ENCODE measurements around the gene IGSF21. TPM values are rescaled to one million over a fixed set of nuclear protein-coding genes. Genes with fewer than 3 reads are reported as not detected.
"Not testable (repeated sequence)": the region's sequence is repeated elsewhere in the genome, so short reads cannot be mapped to it uniquely, and the experiment has no call there.

IGSF21 gene
- total RNA-seq, 1 donor from 2014 or later, result 0.35 TPM

DNA sequence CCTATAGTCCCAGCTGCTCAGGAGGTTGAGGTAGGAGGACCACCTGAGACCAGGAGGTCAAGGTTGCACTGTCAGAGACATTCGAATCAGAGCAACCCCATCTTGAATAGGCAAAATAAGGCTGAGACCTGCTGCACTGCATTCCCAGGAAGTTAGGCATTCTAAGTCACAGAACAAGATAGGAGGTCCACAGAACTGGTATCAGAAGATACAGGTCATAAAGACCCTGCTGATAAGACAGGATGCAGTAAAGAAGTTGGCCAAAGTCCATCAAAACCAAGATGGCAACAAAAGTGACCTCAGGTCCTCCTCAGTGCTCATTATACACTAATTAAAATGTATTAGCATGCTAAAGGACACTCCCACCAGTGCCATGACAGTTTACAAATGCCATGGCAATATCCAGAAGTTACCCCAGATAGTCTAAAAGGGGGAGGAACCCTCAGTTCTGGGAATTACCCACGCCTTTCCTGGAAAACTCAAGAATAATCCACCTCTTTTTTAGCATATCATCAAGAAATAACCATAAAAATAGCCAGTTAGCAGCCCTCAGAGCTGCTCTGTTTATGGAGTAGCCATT is 307.9 kb downstream of the IGSF21 start:
- Mint-ChIP-seq H3K9me3 (no peaks in the 10 kb centered on the region), H3K4me1 (no peaks in the 10 kb centered on the region), H3K27ac (ENCODE audit: unreplicated experiment) (no peak overlapping the region), H3K27me3 (ENCODE audit: low read depth) (peaks cover 39% of the 10 kb centered on the region), H3K4me3 (no peak overlapping the region), H3K36me3 (ENCODE audit: low read depth) (no peaks in the 10 kb centered on the region)
- no peak for TF ChIP-seq CTCF (conservative IDR thresholded peaks at IDR 0.05)
- no peak for DNase-seq (ENCODE audit: low read depth, low spot score)

DNA sequence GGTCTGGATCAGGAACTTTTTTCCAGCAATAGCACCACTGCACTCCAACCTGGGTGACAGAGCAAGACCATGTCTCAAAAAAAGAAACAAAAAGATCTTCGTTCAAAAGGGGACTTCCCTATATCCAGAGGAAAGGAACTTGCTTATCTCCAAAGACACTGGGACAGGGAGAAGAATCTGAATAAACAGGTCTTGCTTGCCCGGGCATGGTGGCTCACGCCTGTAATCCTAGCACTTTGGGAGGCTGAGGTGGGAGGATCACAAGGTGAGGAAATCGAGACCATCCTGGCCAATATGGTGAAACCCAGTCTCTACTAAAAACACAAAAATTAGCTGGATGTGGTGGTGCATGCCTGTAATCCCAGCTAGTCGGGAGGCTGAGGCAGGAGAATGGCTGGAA is 308.5 kb downstream of the IGSF21 start:
- not testable (repeated sequence) for DNase-seq (ENCODE audit: low read depth, low spot score); H3K36me3 Mint-ChIP-seq (ENCODE audit: low read depth); H3K9me3 Mint-ChIP-seq; H3K27ac Mint-ChIP-seq (ENCODE audit: unreplicated experiment); H3K4me1 Mint-ChIP-seq; H3K4me3 Mint-ChIP-seq
- peaks cover 40% of the 10 kb centered on the region for H3K27me3 Mint-ChIP-seq (ENCODE audit: low read depth)

DNA sequence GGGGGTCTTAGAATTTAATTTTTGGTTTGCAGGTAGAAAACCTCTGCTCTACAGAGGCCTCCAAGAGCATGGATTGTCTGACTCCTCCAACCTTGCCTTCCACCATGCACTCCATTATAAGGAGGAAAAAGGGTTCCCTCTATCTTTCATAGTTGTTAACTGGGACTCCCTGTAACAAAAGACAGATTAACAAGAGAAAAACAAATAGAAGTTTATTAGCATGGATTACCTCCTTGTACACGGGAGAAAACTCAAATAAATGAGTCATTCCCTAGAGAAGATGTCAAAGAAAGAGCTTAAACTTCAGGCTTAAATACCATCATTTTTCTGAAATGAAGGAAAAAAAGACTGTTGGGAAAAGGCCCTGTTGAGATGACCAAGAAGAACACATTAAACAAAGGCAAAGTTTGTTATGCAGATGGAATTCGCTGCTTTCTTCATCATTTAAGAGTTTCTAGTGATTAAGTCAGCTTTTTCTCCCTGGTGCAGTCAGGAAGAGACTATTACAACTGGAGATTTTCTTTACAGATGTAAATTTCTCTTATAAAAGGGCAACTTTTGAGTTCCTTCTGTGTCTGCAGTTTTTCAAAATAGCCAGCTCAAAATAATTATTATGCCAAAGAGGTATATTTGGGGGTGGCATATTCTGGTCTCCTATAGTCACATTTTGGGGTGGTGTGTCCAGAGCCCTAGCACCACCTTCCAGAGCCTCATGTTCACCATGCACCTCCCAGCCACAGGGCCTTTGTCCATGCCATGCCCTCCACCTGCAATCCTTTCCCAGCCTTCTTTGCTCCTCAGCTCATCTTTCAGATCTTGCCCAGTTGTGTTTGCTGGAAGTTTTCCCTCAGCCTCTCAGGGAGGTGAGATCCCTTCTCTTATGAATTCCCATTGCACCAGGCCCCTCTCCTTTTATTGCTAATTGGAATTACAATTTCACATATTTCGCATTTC is 310.0 kb downstream of the IGSF21 start:
- H3K9me3 Mint-ChIP-seq, result no peaks in the 10 kb centered on the region
- no peaks in the 10 kb centered on the region for H3K4me1 Mint-ChIP-seq
- peaks cover 42% of the 10 kb centered on the region for H3K27me3 Mint-ChIP-seq (ENCODE audit: low read depth)
- no peak for TF ChIP-seq CTCF (conservative IDR thresholded peaks at IDR 0.05)
- no peak overlapping the region for H3K27ac Mint-ChIP-seq (ENCODE audit: unreplicated experiment)
- H3K36me3 Mint-ChIP-seq (ENCODE audit: low read depth), result no peaks in the 10 kb centered on the region
- no peak for DNase-seq (ENCODE audit: low read depth, low spot score)
- no peak overlapping the region for H3K4me3 Mint-ChIP-seq

DNA sequence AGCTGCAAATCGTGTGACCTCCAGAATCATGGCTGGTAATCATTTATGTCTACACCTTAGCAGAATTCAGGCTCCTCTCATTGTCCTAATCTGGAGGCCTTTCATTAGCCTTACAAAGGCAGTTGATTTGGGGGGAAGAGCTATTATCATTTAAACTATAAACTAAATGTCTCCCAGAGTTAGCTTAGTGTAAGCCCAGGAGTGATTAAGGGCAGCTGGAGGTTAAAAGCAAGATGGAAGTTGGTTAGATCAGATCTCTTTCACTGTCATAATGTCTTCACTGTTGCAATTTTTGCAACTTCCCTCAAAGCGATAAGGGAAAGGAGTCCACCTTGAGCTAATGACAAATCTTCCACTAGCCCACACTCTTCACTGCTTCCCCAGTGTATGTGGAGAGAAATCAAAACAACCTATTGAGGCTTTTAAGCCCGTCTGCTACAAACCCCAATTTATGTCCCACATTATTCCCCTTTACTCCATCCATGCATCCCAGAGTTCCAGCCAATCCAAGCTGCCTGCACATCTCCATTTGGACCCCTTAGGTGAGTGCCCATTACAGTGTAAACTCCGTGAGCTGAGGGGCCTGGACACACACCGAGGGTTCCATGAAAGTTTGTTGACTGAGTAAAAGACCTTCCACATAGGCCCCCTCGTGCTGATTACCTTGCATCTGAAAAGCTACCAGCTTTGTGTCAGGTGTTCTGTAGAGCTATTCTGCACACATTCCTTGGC is 311.7 kb downstream of the IGSF21 start:
- Mint-ChIP-seq H3K27ac (ENCODE audit: unreplicated experiment) (no peak overlapping the region), H3K4me1 (no peaks in the 10 kb centered on the region), H3K9me3 (no peaks in the 10 kb centered on the region), H3K27me3 (ENCODE audit: low read depth) (peaks cover 38% of the 10 kb centered on the region), H3K36me3 (ENCODE audit: low read depth) (no peaks in the 10 kb centered on the region), H3K4me3 (no peak overlapping the region)
- no peak for TF ChIP-seq CTCF (conservative IDR thresholded peaks at IDR 0.05)
- no peak for DNase-seq (ENCODE audit: low read depth, low spot score)

- no peak for DNase-seq (ENCODE audit: low read depth, low spot score)
- Mint-ChIP-seq H3K9me3 (no peaks in the 10 kb centered on the region), H3K36me3 (ENCODE audit: low read depth) (no peaks in the 10 kb centered on the region), H3K4me1 (no peaks in the 10 kb centered on the region), H3K27me3 (ENCODE audit: low read depth) (peaks cover 35% of the 10 kb centered on the region), H3K4me3 (no peak overlapping the region), H3K27ac (ENCODE audit: unreplicated experiment) (no peak overlapping the region)
- TF ChIP-seq CTCF (conservative IDR thresholded peaks at IDR 0.05), result no peak
Measured at GRCh38 chr1:18419845-18420184, 312.2 kb downstream of the IGSF21 start.
